Transverse colon (tissue), 4 donors: ENCODE results near the gene E2F1. TPM values are rescaled to one million over a fixed set of nuclear protein-coding genes. Genes with fewer than 3 reads are reported as not detected.

ENCODE experiments used
- DNase-seq: peaks from one replicate; pipeline ENCODE4 v3.0.0-alpha.2; 2019
- H3K27ac ChIP-seq, 4 donors: fragments of 200-600 bp; sonication (generic); 2 replicates each; pipeline ENCODE4 v1.5.1; 2016 to 2018; ENCODE audit warnings: inconsistent platforms in 4 of 4
- H3K27me3 ChIP-seq: fragments of 200-600 bp; sonication (generic); 2 replicates; pipeline ENCODE4 v1.5.1; 2017; ENCODE audit warnings: inconsistent platforms
- H3K36me3 ChIP-seq, 4 donors: fragments of 200-600 bp; sonication (generic); 2 replicates each; pipeline ENCODE4 v1.5.1; 2017 to 2019; ENCODE audit warnings: inconsistent platforms in 4 of 4
- H3K4me1 ChIP-seq, 4 donors: fragments of 200-600 bp; sonication (generic); 2 replicates each; pipeline ENCODE4 v1.5.1; 2017 to 2020; ENCODE audit warnings: inconsistent platforms in 4 of 4
- H3K4me3 ChIP-seq, 4 donors: fragments of 200-600 bp; sonication (generic); 1 replicate in 1 of 4; 2 replicates in 3 of 4; pipeline versions ENCODE4 v1.5.1 to v1.6.1; 2017 to 2019; ENCODE audit warnings: inconsistent platforms in 4 of 4
- H3K9me3 ChIP-seq, 2 donors: fragments of 200-600 bp; sonication (generic); 2 replicates each; pipeline ENCODE4 v1.5.1; 2017 to 2019; ENCODE audit warnings: inconsistent platforms in 2 of 2
- CTCF ChIP-seq, 5 experiments: fragments of 200-600 bp in 3 of 5; fragments of 450-650 bp in 2 of 5; sonication (generic) in 3 of 5; IDR thresholded peaks; 1 replicate in 2 of 5; 2 replicates in 3 of 5; pipeline ENCODE4 v1.5.1; 2016 to 2017; ENCODE audit warnings: antibody characterized with exemption in 5 of 5, inconsistent platforms in 3 of 5, mild to moderate bottlenecking in 2 of 5, moderate library complexity in 1 of 5
- EP300 ChIP-seq: sonication (generic); formaldehyde crosslinking; IDR thresholded peaks from one replicate; pipeline ENCODE4 v1.6.1; 2017; ENCODE audit warnings: antibody characterized with exemption, low read depth
- POLR2A ChIP-seq: fragments of 450-650 bp; IDR thresholded peaks from one replicate; pipeline ENCODE4 v1.6.1; 2016; ENCODE audit warnings: antibody characterized with exemption, mild to moderate bottlenecking, moderate library complexity
- POLR2AphosphoS5 ChIP-seq, 3 donors: sonication (generic); formaldehyde crosslinking; IDR thresholded peaks; one replicate each; pipeline ENCODE4 v1.6.1; 2016; ENCODE audit warnings: antibody characterized with exemption in 3 of 3
- WGBS, 2 donors: methylation state at CpG; one replicate each; pipeline ENCODE4 v1.1.5; 2018; ENCODE audit warnings: low coverage in 1 of 2; 5-methylcytosine and 5-hydroxymethylcytosine counted together
- in situ Hi-C, 4 donors: fragments of 200-750 bp; cut with MboI; loops; one replicate each; pipeline versions ENCODE4 v1.15.0 to v1.15.1; 2017; ENCODE audit warnings: low sequenced_read_pairs in 3 of 4, low pct_ligation_motif_present in 1 of 4, low pct_unique_long_range_greater_than_20kb in 1 of 4
- intact Hi-C: fragments of 100-400 bp; cut with DNase I; formaldehyde crosslinking; loops from one replicate; pipeline ENCODE4 v1.15.1; 2023; ENCODE audit warnings: low total_unique reads
- total RNA-seq, 4 donors: library from RNA; depleted of rRNA; stranded (reverse); fragments of >200 nt; gene quantifications; one replicate each; pipeline ENCODE4 v1.1.0, GENCODE V29; 2016

E2F1 gene
- total RNA-seq, 4 donors from 2014 or later: 1.2 to 2.7 (median 2.1) TPM; not detected in 1

GRCh38 chr20:33727806-33728205 lies 41.6 kb upstream of the E2F1 start:
- peaks cover 2 to 13% (median 7%) of the 10 kb centered on the region in 4 donors for H3K4me1 ChIP-seq
- DNase-seq: no peak
- H3K4me3 ChIP-seq: no peak overlapping the region
- H3K9me3 ChIP-seq: no peaks in the 10 kb centered on the region
- H3K27me3 ChIP-seq: no peaks in the 10 kb centered on the region
- in situ Hi-C loops (no loop called here), intact Hi-C loops (no loop called here)
- WGBS, 2 donors: 86 to 88% methylated on average over 2 to 3 of the region's 3 CpGs
- TF ChIP-seq POLR2AphosphoS5 (IDR thresholded peaks at IDR 0.05) (no peak), EP300 (no peak), CTCF (IDR thresholded peaks at IDR 0.05) (no peak), POLR2A (no peak)
- H3K36me3 ChIP-seq: no peaks in the 10 kb centered on the region
- no peak overlapping the region for H3K27ac ChIP-seq

- Histone ChIP-seq H3K4me1 (peaks cover 0 to 7% (median 3%) of the 10 kb centered on the region in 4 donors), H3K27ac (no peak overlapping the region), H3K4me3 (no peak overlapping the region), H3K36me3 (no peaks in the 10 kb centered on the region), H3K9me3 (no peaks in the 10 kb centered on the region), H3K27me3 (no peaks in the 10 kb centered on the region)
- 75 to 83% methylated on average over 5 of the region's 5 CpGs for WGBS, 2 donors
- intact Hi-C loops (no loop called here), in situ Hi-C loops (no loop called here)
- no peak for TF ChIP-seq EP300
- TF ChIP-seq CTCF (IDR thresholded peaks at IDR 0.05): no peak
- no peak for TF ChIP-seq POLR2A
- no peak for TF ChIP-seq POLR2AphosphoS5 (IDR thresholded peaks at IDR 0.05)
- no peak for DNase-seq
Observed at GRCh38 chr20:33727115-33727479, 40.9 kb upstream of the E2F1 start.

- no peak overlapping the region for H3K27ac ChIP-seq
- no peak for TF ChIP-seq EP300
- H3K4me3 ChIP-seq: no peak overlapping the region
- H3K36me3 ChIP-seq: no peaks in the 10 kb centered on the region
- in situ Hi-C loops: no loop called here
- no peak for DNase-seq
- no peaks in the 10 kb centered on the region for H3K9me3 ChIP-seq
- intact Hi-C loops: no loop called here
- H3K4me1 ChIP-seq: peaks cover 0 to 1% (median 0%) of the 10 kb centered on the region in 4 donors
- 33 to 83% methylated on average over 1 to 7 of the region's 7 CpGs for WGBS, 2 donors
- no peaks in the 10 kb centered on the region for H3K27me3 ChIP-seq
Observed at GRCh38 chr20:33725607-33726264, 39.6 kb upstream of the E2F1 start.

GRCh38 chr20:33724439-33725094 lies 38.4 kb upstream of the E2F1 start:
- Histone ChIP-seq H3K36me3 (no peaks in the 10 kb centered on the region), H3K27me3 (no peaks in the 10 kb centered on the region), H3K9me3 (no peaks in the 10 kb centered on the region), H3K4me1 (peaks cover 0 to 5% (median 2%) of the 10 kb centered on the region in 4 donors), H3K27ac (no peak overlapping the region), H3K4me3 (no peak overlapping the region)
- 63 to 81% methylated on average over 4 to 14 of the region's 14 CpGs for WGBS, 2 donors
- DNase-seq: no peak
- in situ Hi-C loops (no loop called here), intact Hi-C loops (no loop called here)
- TF ChIP-seq POLR2A (no peak), EP300 (no peak), POLR2AphosphoS5 (IDR thresholded peaks at IDR 0.05) (no peak), CTCF (IDR thresholded peaks at IDR 0.05) (no peak)
